CD8-positive, alpha-beta memory T cell (primary cell): ENCODE data around the gene NAA16. TPM values are rescaled to one million over a fixed set of nuclear protein-coding genes. Genes with fewer than 3 reads are reported as not detected.
"Not testable (repeated sequence)": the region's sequence is repeated elsewhere in the genome, so short reads cannot be mapped to it uniquely, and the experiment has no call there.

Experiments
- CTCF ChIA-PET: fragments of 350-600 bp; sonication (Branson Sonifier 250); formaldehyde crosslinking; loops from one replicate; lab custom pipeline; 2021; ENCODE audit warnings: antibody characterized with exemption; lab: Charles Lee
- POLR2A ChIA-PET: fragments of 350-600 bp; sonication (Branson Sonifier 250); formaldehyde crosslinking; loops from one replicate; lab custom pipeline; 2021; ENCODE audit warnings: antibody characterized with exemption; lab: Charles Lee
- DNase-seq, 5 donors: peaks; one replicate each; pipeline versions ENCODE4 v3.0.0 to v3.0.0-alpha.2; 2020 to 2022; ENCODE audit warnings: mixed read lengths in 1 of 5
- H3K27ac ChIP-seq: one replicate; pipeline ENCODE4 v1.7.0; 2013; ENCODE audit warnings: low read depth, mild to moderate bottlenecking, low read length, moderate library complexity
- H3K27me3 ChIP-seq: 2 replicates; pipeline ENCODE4 v1.7.0; 2013; ENCODE audit warnings: low read length, mild to moderate bottlenecking; ENCODE audit not compliant: insufficient read depth, poor library complexity, severe bottlenecking
- H3K36me3 ChIP-seq: 2 replicates; pipeline ENCODE4 v1.7.0; 2013; ENCODE audit warnings: mild to moderate bottlenecking, low read length, moderate library complexity; ENCODE audit not compliant: insufficient read depth
- H3K4me1 ChIP-seq: 2 replicates; pipeline ENCODE4 v1.7.0; 2013; ENCODE audit warnings: mild to moderate bottlenecking, low read length, moderate library complexity; ENCODE audit not compliant: insufficient read depth
- H3K4me3 ChIP-seq: 2 replicates; pipeline ENCODE4 v1.7.0; 2013; ENCODE audit warnings: mild to moderate bottlenecking, low read length
- H3K9me3 ChIP-seq: 2 replicates; pipeline ENCODE4 v1.7.0; 2013; ENCODE audit warnings: mild to moderate bottlenecking, low read length
- H3K27ac Mint-ChIP-seq, 8 donors: one replicate each; pipeline ENCODE4 v1.8.0; 2020 to 2021; ENCODE audit warnings: mixed read lengths in 8 of 8, mild to moderate bottlenecking in 6 of 8, inconsistent platforms in 3 of 8, moderate library complexity in 3 of 8
- H3K27me3 Mint-ChIP-seq, 2 donors: one replicate each; pipeline ENCODE4 v1.8.0; 2020 to 2021; ENCODE audit warnings: mixed read lengths in 2 of 2, mild to moderate bottlenecking in 1 of 2, moderate library complexity in 1 of 2
- H3K36me3 Mint-ChIP-seq, 3 donors: one replicate each; pipeline ENCODE4 v1.8.0; 2020 to 2021; ENCODE audit warnings: mixed read lengths in 3 of 3, inconsistent platforms in 1 of 3, mild to moderate bottlenecking in 1 of 3
- H3K4me1 Mint-ChIP-seq, 3 donors: one replicate each; pipeline ENCODE4 v1.8.0; 2020 to 2021; ENCODE audit warnings: mixed read lengths in 3 of 3, inconsistent platforms in 1 of 3, mild to moderate bottlenecking in 1 of 3
- H3K4me3 Mint-ChIP-seq, 7 donors: one replicate each; pipeline ENCODE4 v1.8.0; 2020 to 2021; ENCODE audit warnings: mixed read lengths in 7 of 7, mild to moderate bottlenecking in 6 of 7, moderate library complexity in 4 of 7, inconsistent platforms in 2 of 7
- H3K9me3 Mint-ChIP-seq, 5 donors: one replicate each; pipeline ENCODE4 v1.8.0; 2020 to 2022; ENCODE audit warnings: mixed read lengths in 5 of 5, mild to moderate bottlenecking in 3 of 5, moderate library complexity in 2 of 5, inconsistent platforms in 1 of 5
- polyA plus RNA-seq: library from polyadenylated mRNA; unstranded; fragments of 300-500 nt; fragmentation: Illumina TruSeq; gene quantifications from one replicate; pipeline ENCODE4 v1.2.3, GENCODE V29; 2021
- total RNA-seq, 2 experiments: library from RNA; stranded (reverse); gene quantifications; one replicate each; pipeline ENCODE4 v1.2.3, GENCODE V29; 2021

Gene NAA16
- total and polyA plus RNA-seq, 3 experiments from 2014 or later = 17.0 to 24.0 (median 23.3) TPM

GRCh38 chr13:41424675-41425074 lies 113.6 kb downstream of the NAA16 start:
- H3K9me3 Mint-ChIP-seq, H3K36me3 Mint-ChIP-seq, H3K36me3 ChIP-seq, H3K27me3 ChIP-seq, H3K4me3 Mint-ChIP-seq, H3K4me3 ChIP-seq, H3K9me3 ChIP-seq, POLR2A ChIA-PET, DNase-seq, H3K4me1 ChIP-seq, H3K27ac Mint-ChIP-seq, H3K27ac ChIP-seq: not testable (repeated sequence)
- H3K27me3 Mint-ChIP-seq = peaks cover 9 to 21% of the 10 kb centered on the region in 2 donors
- H3K4me1 Mint-ChIP-seq = peaks cover 6 to 14% (median 13%) of the 10 kb centered on the region in 3 donors
- CTCF ChIA-PET = interaction anchor here (1.3 kb wide), 1 partner anchor 228 kb away, joined by 3 read pairs; no protein-coding TSS in a partner anchor

DNA sequence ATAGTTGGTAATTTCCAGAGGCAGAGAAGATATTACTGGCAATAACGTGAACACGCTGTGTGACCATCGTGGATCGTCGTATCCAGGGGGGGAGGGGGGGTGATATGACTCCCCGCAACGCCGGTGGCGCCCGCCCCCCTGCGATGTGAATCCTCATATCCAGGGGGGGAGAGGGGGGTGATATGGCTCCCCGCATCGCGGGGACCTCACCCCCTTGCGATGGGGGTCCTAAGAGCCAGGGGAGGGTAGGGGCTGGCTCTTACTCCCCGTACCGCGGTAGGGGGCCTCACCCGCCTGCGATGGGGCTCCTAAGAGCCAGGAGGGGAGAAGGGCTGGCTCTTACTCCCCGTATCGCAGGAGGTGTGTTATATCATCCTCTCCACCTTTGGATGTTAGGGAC lies 115.0 kb downstream of the NAA16 start:
- POLR2A ChIA-PET = no interaction called here

More for the DNA sequence above, 115.0 kb downstream of the NAA16 start:
- CTCF ChIA-PET = no interaction called here
- no peaks in the 10 kb centered on the region for H3K9me3 ChIP-seq
- H3K36me3 ChIP-seq = no peaks in the 10 kb centered on the region
- no peak overlapping the region for H3K4me3 ChIP-seq
- no peaks in the 10 kb centered on the region for H3K9me3 Mint-ChIP-seq
- H3K36me3 Mint-ChIP-seq = no peaks in the 10 kb centered on the region
- peak overlapping the region in 1 of 7 donors; percentile 24 for H3K4me3 Mint-ChIP-seq
- no peaks in the 10 kb centered on the region for H3K4me1 ChIP-seq
- H3K27me3 ChIP-seq = no peaks in the 10 kb centered on the region
- H3K27me3 Mint-ChIP-seq = peaks cover 9 to 21% of the 10 kb centered on the region in 2 donors
- no peak overlapping the region for H3K27ac ChIP-seq
- no peak for DNase-seq
- no peak overlapping the region for H3K27ac Mint-ChIP-seq
- H3K4me1 Mint-ChIP-seq = peaks cover 6 to 14% (median 13%) of the 10 kb centered on the region in 3 donors

Other genes starting within 250 kb of the NAA16 start
- gene WBP4, start 249.8 kb upstream of the NAA16 start, total RNA-seq = 10 to 100 TPM; 15.5 to 15.8 TPM
- 4.7 TPM for gene WBP4, start 249.8 kb upstream of the NAA16 start, polyA plus RNA-seq
- gene KBTBD6, start 178.5 kb upstream of the NAA16 start, total RNA-seq = 1 to 10 TPM; 5.9 to 6.5 TPM
- gene KBTBD6, start 178.5 kb upstream of the NAA16 start, polyA plus RNA-seq = 4.4 TPM
- 1 to 10 TPM; 4.1 to 4.4 TPM for gene KBTBD7, start 116.7 kb upstream of the NAA16 start, total RNA-seq
- gene KBTBD7, start 116.7 kb upstream of the NAA16 start, polyA plus RNA-seq = 8.2 TPM
- 10 to 100 TPM; 17.3 to 18.8 TPM for gene MTRF1, start 47.7 kb upstream of the NAA16 start, total RNA-seq
- 11.5 TPM for gene MTRF1, start 47.7 kb upstream of the NAA16 start, polyA plus RNA-seq
- gene RGCC, start 146.3 kb downstream of the NAA16 start, total RNA-seq = 100 to 1,000 TPM; 107 to 110 TPM
- 83.0 TPM for gene RGCC, start 146.3 kb downstream of the NAA16 start, polyA plus RNA-seq